SK-N-SH treated with all-trans-retinoic acid at 6 μM for 48 hours (cell line): ENCODE data around the gene AKT3.

Experiments
- ATAC-seq: fragments of 200-7000 bp; cut with Tn5 transposase; 3 replicates; pipeline ENCODE4 v1.9.1; 2020; ENCODE audit warnings: mild to moderate bottlenecking, moderate library complexity
- ARNTL ChIP-seq: fragments of 450-650 bp; formaldehyde crosslinking; IDR thresholded peaks from 2 replicates; pipeline ENCODE4 v1.5.0; 2020; ENCODE audit warnings: low read depth, mild to moderate bottlenecking, moderate library complexity, borderline replicate concordance
- BACH2 ChIP-seq: fragments of 250-450 bp; sonication (Bioruptor Pico); IDR thresholded peaks from 2 replicates; pipeline ENCODE4 v1.9.0; 2021; ENCODE audit warnings: mild to moderate bottlenecking, borderline replicate concordance
- CREB5 ChIP-seq: fragments of 250-450 bp; sonication (Bioruptor Pico); IDR thresholded peaks from 2 replicates; pipeline ENCODE4 v1.5.1; 2020; ENCODE audit warnings: low read depth, mild to moderate bottlenecking, moderate library complexity
- CSDC2 ChIP-seq: fragments of 250-450 bp; sonication (Bioruptor Pico); IDR thresholded peaks from 2 replicates; pipeline ENCODE4 v1.5.0; 2020; ENCODE audit warnings: mild to moderate bottlenecking, moderate library complexity
- ESRRG ChIP-seq: fragments of 250-450 bp; sonication (Bioruptor Pico); IDR thresholded peaks from 2 replicates; pipeline ENCODE4 v1.6.1; 2021; ENCODE audit warnings: mild to moderate bottlenecking
- GLIS3 ChIP-seq: fragments of 250-450 bp; sonication (Bioruptor Pico); IDR thresholded peaks from 2 replicates; pipeline ENCODE4 v1.5.0; 2020; ENCODE audit warnings: mild to moderate bottlenecking, moderate library complexity
- PPARA ChIP-seq: fragments of 250-450 bp; sonication (Bioruptor Pico); IDR thresholded peaks from 2 replicates; pipeline ENCODE4 v1.5.0; 2020; ENCODE audit warnings: mild to moderate bottlenecking, borderline replicate concordance
- RARB ChIP-seq: fragments of 250-450 bp; sonication (Bioruptor Pico); IDR thresholded peaks from 2 replicates; pipeline ENCODE4 v1.8.0; 2021; ENCODE audit warnings: mild to moderate bottlenecking, moderate library complexity
- SNAI2 ChIP-seq: fragments of 250-450 bp; sonication (Bioruptor Pico); IDR thresholded peaks from 2 replicates; pipeline ENCODE4 v1.5.0; 2020; ENCODE audit warnings: mild to moderate bottlenecking, moderate library complexity
- TCF4 ChIP-seq: fragments of 250-450 bp; sonication (Bioruptor Pico); IDR thresholded peaks from 2 replicates; pipeline ENCODE4 v1.8.0; 2021; ENCODE audit warnings: mild to moderate bottlenecking, moderate library complexity, borderline replicate concordance
- TOX ChIP-seq: fragments of 250-450 bp; sonication (Bioruptor Pico); IDR thresholded peaks from 2 replicates; pipeline ENCODE4 v1.8.0; 2021; ENCODE audit warnings: mild to moderate bottlenecking, moderate library complexity, borderline replicate concordance
- TSHZ2 ChIP-seq: fragments of 250-450 bp; sonication (Bioruptor Pico); IDR thresholded peaks from 2 replicates; pipeline ENCODE4 v1.5.0; 2020; ENCODE audit warnings: mild to moderate bottlenecking, moderate library complexity
- ZC3H10 ChIP-seq: fragments of 250-450 bp; sonication (Bioruptor Pico); IDR thresholded peaks from 2 replicates; pipeline ENCODE4 v1.5.1; 2021; ENCODE audit warnings: mild to moderate bottlenecking, moderate library complexity
- ZFP3 ChIP-seq: fragments of 250-450 bp; sonication (Bioruptor Pico); IDR thresholded peaks from 2 replicates; pipeline ENCODE4 v1.5.0; 2020; ENCODE audit warnings: mild to moderate bottlenecking, moderate library complexity
- ZNF70 ChIP-seq: fragments of 450-650 bp; formaldehyde crosslinking; IDR thresholded peaks from 2 replicates; pipeline ENCODE4 v1.5.0; 2020; ENCODE audit warnings: mild to moderate bottlenecking, moderate library complexity
- ZNF8 ChIP-seq: fragments of 450-650 bp; formaldehyde crosslinking; IDR thresholded peaks from 2 replicates; pipeline ENCODE4 v1.5.0; 2020; ENCODE audit warnings: mild to moderate bottlenecking, moderate library complexity
- TF ChIP-seq, protein P1 (sequence below): fragments of 250-450 bp; sonication (Bioruptor Pico); IDR thresholded peaks from 2 replicates; pipeline ENCODE4 v1.5.1; 2021; ENCODE audit warnings: mild to moderate bottlenecking, moderate library complexity

AKT3 gene

DNA sequence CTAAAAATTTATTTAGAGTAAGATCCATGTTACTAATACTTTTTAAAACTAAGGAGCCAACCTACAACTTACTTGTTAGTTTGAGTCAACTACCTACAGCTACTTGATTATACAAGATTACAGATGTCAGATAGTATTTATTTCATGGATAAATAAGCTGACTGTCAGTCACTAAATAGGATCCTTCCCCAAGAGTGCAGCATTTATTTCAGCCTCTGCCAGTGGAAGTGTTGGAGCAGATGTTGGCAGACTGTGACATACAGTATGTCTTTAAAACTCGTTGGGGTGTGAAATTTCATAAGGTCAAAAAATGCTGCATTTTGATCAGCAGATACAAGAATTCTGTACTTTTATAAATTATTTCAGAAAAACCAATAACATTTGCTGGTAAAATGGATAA lies 156.2 kb downstream of the AKT3 start:
- ATAC-seq = no peak
- TF ChIP-seq ESRRG (CRISPR knock-in tag) (no peak), SNAI2 (CRISPR knock-in tag) (no peak), PPARA (CRISPR knock-in tag) (no peak), CREB5 (CRISPR knock-in tag) (no peak), TOX (CRISPR knock-in tag) (no peak), ZFP3 (CRISPR knock-in tag) (no peak), TCF4 (CRISPR knock-in tag) (no peak), ZNF70 (CRISPR knock-in tag) (no peak), BACH2 (CRISPR knock-in tag) (no peak), ARNTL (CRISPR knock-in tag) (no peak), TSHZ2 (CRISPR knock-in tag) (no peak), RARB (CRISPR knock-in tag) (no peak)
- TF ChIP-seq, protein P1, sequence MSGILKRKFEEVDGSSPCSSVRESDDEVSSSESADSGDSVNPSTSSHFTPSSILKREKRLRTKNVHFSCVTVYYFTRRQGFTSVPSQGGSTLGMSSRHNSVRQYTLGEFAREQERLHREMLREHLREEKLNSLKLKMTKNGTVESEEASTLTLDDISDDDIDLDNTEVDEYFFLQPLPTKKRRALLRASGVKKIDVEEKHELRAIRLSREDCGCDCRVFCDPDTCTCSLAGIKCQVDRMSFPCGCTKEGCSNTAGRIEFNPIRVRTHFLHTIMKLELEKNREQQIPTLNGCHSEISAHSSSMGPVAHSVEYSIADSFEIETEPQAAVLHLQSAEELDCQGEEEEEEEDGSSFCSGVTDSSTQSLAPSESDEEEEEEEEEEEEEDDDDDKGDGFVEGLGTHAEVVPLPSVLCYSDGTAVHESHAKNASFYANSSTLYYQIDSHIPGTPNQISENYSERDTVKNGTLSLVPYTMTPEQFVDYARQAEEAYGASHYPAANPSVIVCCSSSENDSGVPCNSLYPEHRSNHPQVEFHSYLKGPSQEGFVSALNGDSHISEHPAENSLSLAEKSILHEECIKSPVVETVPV = no peak
- TF ChIP-seq, all 23 proteins: peak for 0

DNA sequence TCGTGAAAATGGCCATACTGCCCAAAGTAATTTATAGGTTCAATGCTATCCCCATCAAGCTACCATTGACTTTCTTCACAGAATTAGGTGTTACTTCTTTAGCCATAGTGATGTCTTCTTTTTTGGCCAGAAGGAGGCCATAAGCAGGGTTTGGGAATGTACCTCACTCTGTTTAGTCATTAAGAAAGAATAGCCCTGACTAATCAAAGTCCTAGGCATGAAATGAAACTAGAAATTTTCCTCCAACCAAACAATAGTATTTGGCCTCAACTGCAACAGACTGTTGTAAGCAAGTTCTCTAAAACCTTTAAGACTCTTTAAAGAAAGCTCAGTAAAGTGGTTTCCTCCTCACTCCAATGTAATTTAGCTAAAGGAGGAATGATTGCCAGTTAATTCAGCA lies 163.9 kb downstream of the AKT3 start:
- no peak for ATAC-seq
- TF ChIP-seq PPARA (CRISPR knock-in tag) (no peak), SNAI2 (CRISPR knock-in tag) (no peak)
- TF ChIP-seq, all 23 proteins: peak for 0

GRCh38 chr1:243680860-243681259 lies 169.2 kb downstream of the AKT3 start:
- TF ChIP-seq ZNF8 (CRISPR knock-in tag) (no peak), GLIS3 (CRISPR knock-in tag) (no peak), CSDC2 (CRISPR knock-in tag) (no peak), ZC3H10 (CRISPR knock-in tag) (no peak), CREB5 (CRISPR knock-in tag) (no peak), RARB (CRISPR knock-in tag) (no peak), TOX (CRISPR knock-in tag) (no peak), TSHZ2 (CRISPR knock-in tag) (no peak), ZFP3 (CRISPR knock-in tag) (no peak)
- TF ChIP-seq, protein P1 = no peak
- no peak for ATAC-seq
